Measurements from ENCODE around the gene LILRA1. TPM values are rescaled to one million over a fixed set of nuclear protein-coding genes. Genes with fewer than 3 reads are reported as not detected.
A peak's percentile ranks its signal among the peaks of the same experiment; 100 is the strongest.

LILRA1 gene
- total and polyA plus RNA-seq, 10 of the 15 experiments (the other 5 are each of a cell fraction or from before 2014, with no cell fraction given), result 0.04 TPM; not detected in 9

DNA sequence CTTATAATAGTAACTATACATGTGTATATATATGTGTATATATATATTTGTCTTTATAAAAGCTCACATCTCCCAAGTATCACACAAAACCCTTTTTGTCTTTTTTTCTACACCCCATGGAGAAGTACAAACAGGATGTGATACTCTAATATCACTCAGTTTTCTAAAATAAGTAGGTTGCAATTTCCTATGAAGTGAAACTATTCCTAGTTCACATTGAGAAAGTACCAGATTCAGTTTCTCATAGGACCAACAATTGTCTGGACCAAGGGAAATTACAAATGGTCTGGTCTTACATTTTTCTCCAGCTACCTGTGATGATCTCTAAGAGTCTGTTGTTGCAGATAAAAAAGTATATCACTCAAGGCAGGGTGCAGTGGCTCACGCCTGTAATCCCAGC, 19.0 kb downstream of the LILRA1 start:
- ATAC-seq (no peak), DNase-seq (ENCODE audit: low read depth, low spot score) (no peak), FAIRE-seq (no peak)
- in situ Hi-C loops (cut with MboI), result no loop called here
- TF ChIP-seq MEF2A (IDR thresholded peaks at IDR 0.05; ENCODE audit: insufficient read depth, low read depth, low read length) (peak; percentile 60; the same call in 1 of the 2 replicates), RUNX3 (IDR thresholded peaks at IDR 0.05; ENCODE audit: low read length) (peak; percentile 13; the same call in 1 of the 2 replicates), JUNB (IDR thresholded peaks at IDR 0.05) (peak; percentile 24; the same call in 1 of the 2 replicates), JUND (IDR thresholded peaks at IDR 0.05; ENCODE audit: low read depth, low read length) (no peak), DPF2 (IDR thresholded peaks at IDR 0.05) (0 out of 2 replicates have a peak, but pooled peaks have one; percentile 29), IKZF2 (IDR thresholded peaks at IDR 0.05) (peak; percentile 59 to 77; a peak in 3 of 4 replicates), RB1 (IDR thresholded peaks at IDR 0.05; ENCODE audit: borderline replicate concordance) (no peak), MEF2B (IDR thresholded peaks at IDR 0.05; ENCODE audit: partially characterized antibody, poor library complexity, severe bottlenecking) (peak; percentile 38), MTA2 (IDR thresholded peaks at IDR 0.05; ENCODE audit: low read depth) (0 out of 2 replicates have a peak, but pooled peaks have one; percentile 13), NFIC (IDR thresholded peaks at IDR 0.05; ENCODE audit: low read depth, low read length) (peak; percentile 47; the same call in 1 of the 2 replicates), CBX3 (IDR thresholded peaks at IDR 0.05; ENCODE audit: borderline replicate concordance, low read depth) (no peak), SPI1 (IDR thresholded peaks at IDR 0.05; ENCODE audit: borderline replicate concordance, insufficient read depth, low read depth, low read length) (peak; percentile 46; the same call in 1 of the 2 replicates), IKZF1 (conservative IDR thresholded peaks at IDR 0.05) (peak; percentile 60)
- TF ChIP-seq, protein P1, sequence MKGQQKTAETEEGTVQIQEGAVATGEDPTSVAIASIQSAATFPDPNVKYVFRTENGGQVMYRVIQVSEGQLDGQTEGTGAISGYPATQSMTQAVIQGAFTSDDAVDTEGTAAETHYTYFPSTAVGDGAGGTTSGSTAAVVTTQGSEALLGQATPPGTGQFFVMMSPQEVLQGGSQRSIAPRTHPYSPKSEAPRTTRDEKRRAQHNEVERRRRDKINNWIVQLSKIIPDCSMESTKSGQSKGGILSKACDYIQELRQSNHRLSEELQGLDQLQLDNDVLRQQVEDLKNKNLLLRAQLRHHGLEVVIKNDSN (IDR thresholded peaks at IDR 0.05; ENCODE audit: borderline replicate concordance, extremely low read length, insufficient read depth, low read depth, low read length), result no peak
- TF ChIP-seq, protein P2, sequence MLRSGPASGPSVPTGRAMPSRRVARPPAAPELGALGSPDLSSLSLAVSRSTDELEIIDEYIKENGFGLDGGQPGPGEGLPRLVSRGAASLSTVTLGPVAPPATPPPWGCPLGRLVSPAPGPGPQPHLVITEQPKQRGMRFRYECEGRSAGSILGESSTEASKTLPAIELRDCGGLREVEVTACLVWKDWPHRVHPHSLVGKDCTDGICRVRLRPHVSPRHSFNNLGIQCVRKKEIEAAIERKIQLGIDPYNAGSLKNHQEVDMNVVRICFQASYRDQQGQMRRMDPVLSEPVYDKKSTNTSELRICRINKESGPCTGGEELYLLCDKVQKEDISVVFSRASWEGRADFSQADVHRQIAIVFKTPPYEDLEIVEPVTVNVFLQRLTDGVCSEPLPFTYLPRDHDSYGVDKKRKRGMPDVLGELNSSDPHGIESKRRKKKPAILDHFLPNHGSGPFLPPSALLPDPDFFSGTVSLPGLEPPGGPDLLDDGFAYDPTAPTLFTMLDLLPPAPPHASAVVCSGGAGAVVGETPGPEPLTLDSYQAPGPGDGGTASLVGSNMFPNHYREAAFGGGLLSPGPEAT (IDR thresholded peaks at IDR 0.05; ENCODE audit: low read depth), result peak; percentile 59; the same call in 1 of the 2 replicates
- Histone ChIP-seq H3K9me3 (replicated peaks; ENCODE audit: control insufficient read depth, insufficient read depth, low read length) (peaks cover 17% of the 10 kb centered on the region), H3K9ac (ENCODE audit: control insufficient read depth, insufficient read depth, low read length) (no peak overlapping the region), H4K20me1 (ENCODE audit: control insufficient read depth, insufficient read depth) (no peaks in the 10 kb centered on the region), H3K27ac (ENCODE audit: control insufficient read depth, insufficient read depth) (peak overlapping the region; percentile 79), H3K36me3 (ENCODE audit: control insufficient read depth in 2 of 2, insufficient read depth in 2 of 2, low read length in 1 of 2) (no peaks in the 10 kb centered on the region), H3K27me3 (replicated peaks in 1 of 2; ENCODE audit: control insufficient read depth in 2 of 2, insufficient read depth in 2 of 2, low read length in 1 of 2) (no peaks in the 10 kb centered on the region), H2AFZ (ENCODE audit: control insufficient read depth, low read depth, low read length) (no peak overlapping the region), H3K4me3 (no peak overlapping the region), H3K4me1 (ENCODE audit: control insufficient read depth, insufficient read depth, low read length) (peaks cover 26% of the 10 kb centered on the region), H3K79me2 (ENCODE audit: control insufficient read depth, insufficient read depth, low read length) (peaks cover 9% of the 10 kb centered on the region), H3K4me2 (ENCODE audit: control insufficient read depth, insufficient read depth) (peak overlapping the region; percentile 4; the same call in 1 of the 2 replicates)
- WGBS (ENCODE audit: insufficient coverage, insufficient replicate concordance, low lambda C conversion rate, missing lambda C conversion rate), result 100% methylated on average over 1 of the region's 1 CpG
- POLR2A ChIA-PET, result interaction anchor here (0.6 kb wide), 1 partner anchor 14 kb away, joined by 3 read pairs; no protein-coding TSS in a partner anchor
- no TSS peak for BruUV-seq (replicated peaks)
- SMC1A ChIA-PET (ENCODE audit: uncharacterized antibody, unreplicated experiment), result interaction anchor here (2.0 kb wide), 1 partner anchor 61 kb away, joined by 6 read pairs; no protein-coding TSS in a partner anchor
- intact Hi-C loops (cut with micrococcal nuclease; ENCODE audit: unreplicated experiment), result loop anchor here (10.0 kb wide), 1 partner anchor 772 kb away; the partner anchor contains the start of genes RPL28 and TMEM238
- CTCF ChIA-PET, result interaction anchor here (0.6 kb wide), 1 partner anchor 1702 kb away, joined by 3 read pairs; the partner anchor contains the start of gene ZSCAN5A
- RAD21 ChIA-PET (ENCODE audit: unreplicated experiment), result no interaction called here

All from GM12878 (cell line).